ENCODE data around the gene METTL15.

GRCh38 chr11:28227460-28227859, 119.3 kb downstream of the METTL15 start:
- no peak for TF ChIP-seq RARB (CRISPR knock-in tag; IDR thresholded peaks at IDR 0.05)
- no peak for TF ChIP-seq ISL1 (CRISPR knock-in tag; IDR thresholded peaks at IDR 0.05)
- TF ChIP-seq ZNF70 (CRISPR knock-in tag; IDR thresholded peaks at IDR 0.05): no peak
- TF ChIP-seq PATZ1 (CRISPR knock-in tag; IDR thresholded peaks at IDR 0.05; ENCODE audit: borderline replicate concordance): no peak
- no peak for TF ChIP-seq OSR1 (CRISPR knock-in tag; IDR thresholded peaks at IDR 0.05)
- TF ChIP-seq ZC3H10 (CRISPR knock-in tag; IDR thresholded peaks at IDR 0.05): no peak
- TF ChIP-seq TOX (CRISPR knock-in tag; IDR thresholded peaks at IDR 0.05; ENCODE audit: borderline replicate concordance): no peak
- no peak for TF ChIP-seq ARNTL (CRISPR knock-in tag; IDR thresholded peaks at IDR 0.05; ENCODE audit: borderline replicate concordance, low read depth)

All from SK-N-SH treated with all-trans-retinoic acid at 6 μM for 48 hours (cell line).